Measurements from ENCODE around the gene CCDC120.

CCDC120 gene

DNA sequence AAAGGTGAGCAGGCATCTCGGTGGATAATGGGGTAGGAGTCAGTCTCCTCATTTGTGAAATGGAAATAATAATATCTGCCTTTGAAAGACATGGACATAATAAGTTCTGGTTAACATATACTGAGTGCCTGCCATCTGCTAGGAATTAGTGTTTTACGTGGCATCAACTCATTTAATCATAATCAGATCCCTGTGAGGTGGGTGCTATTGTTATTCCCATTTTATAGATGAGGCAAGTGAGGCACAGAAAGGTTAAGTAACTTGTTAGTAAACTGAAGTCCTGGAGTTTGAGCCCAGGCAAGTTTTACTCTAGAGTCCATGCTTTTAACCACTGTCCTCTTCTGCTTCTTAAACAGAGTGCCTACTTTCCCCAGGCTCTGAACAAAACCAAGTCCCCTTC, 7.5 kb downstream of the CCDC120 start:
- Mint-ChIP-seq H3K4me1 (no peaks in the 10 kb centered on the region), H3K27ac (ENCODE audit: low read depth) (no peak overlapping the region)

DNA sequence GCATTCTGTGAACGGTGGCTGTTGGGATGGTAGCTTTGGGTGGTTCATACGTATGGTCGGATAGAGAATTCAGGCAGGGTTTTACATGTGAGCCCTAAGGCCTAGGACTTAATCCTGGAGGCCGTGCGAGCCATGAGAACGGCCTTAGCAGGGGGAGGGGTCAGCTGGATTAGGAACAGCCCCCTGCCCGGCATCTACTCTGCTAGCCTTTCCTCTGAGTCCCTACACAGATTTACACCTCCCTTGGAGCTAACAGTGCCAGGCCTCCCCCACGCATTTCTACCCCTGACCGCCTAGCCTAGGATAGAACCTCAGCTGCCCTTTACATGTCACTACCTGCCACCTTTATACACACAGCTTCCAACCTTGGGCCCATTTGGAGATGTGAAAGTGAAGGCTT, 7.9 kb downstream of the CCDC120 start:
- Mint-ChIP-seq H3K4me1 (no peaks in the 10 kb centered on the region), H3K36me3 (ENCODE audit: insufficient read depth) (no peaks in the 10 kb centered on the region), H3K4me3 (no peak overlapping the region), H3K9me3 (no peaks in the 10 kb centered on the region), H3K27me3 (no peaks in the 10 kb centered on the region), H3K27ac (ENCODE audit: low read depth) (no peak overlapping the region)
- ATAC-seq (replicated peaks; ENCODE audit: extremely low read depth, poor library complexity, severe bottlenecking) (no peak), DNase-seq (ENCODE audit: low spot score in 2 of 2) (no peak)

More for the DNA sequence above, 7.5 kb downstream of the CCDC120 start:
- DNase-seq (ENCODE audit: low spot score in 2 of 2) = no peak
- H3K27me3 Mint-ChIP-seq = no peaks in the 10 kb centered on the region
- no peaks in the 10 kb centered on the region for H3K36me3 Mint-ChIP-seq (ENCODE audit: insufficient read depth)
- no peak overlapping the region for H3K4me3 Mint-ChIP-seq
- H3K9me3 Mint-ChIP-seq = no peaks in the 10 kb centered on the region
- no peak for ATAC-seq (replicated peaks; ENCODE audit: extremely low read depth, poor library complexity, severe bottlenecking)

DNA sequence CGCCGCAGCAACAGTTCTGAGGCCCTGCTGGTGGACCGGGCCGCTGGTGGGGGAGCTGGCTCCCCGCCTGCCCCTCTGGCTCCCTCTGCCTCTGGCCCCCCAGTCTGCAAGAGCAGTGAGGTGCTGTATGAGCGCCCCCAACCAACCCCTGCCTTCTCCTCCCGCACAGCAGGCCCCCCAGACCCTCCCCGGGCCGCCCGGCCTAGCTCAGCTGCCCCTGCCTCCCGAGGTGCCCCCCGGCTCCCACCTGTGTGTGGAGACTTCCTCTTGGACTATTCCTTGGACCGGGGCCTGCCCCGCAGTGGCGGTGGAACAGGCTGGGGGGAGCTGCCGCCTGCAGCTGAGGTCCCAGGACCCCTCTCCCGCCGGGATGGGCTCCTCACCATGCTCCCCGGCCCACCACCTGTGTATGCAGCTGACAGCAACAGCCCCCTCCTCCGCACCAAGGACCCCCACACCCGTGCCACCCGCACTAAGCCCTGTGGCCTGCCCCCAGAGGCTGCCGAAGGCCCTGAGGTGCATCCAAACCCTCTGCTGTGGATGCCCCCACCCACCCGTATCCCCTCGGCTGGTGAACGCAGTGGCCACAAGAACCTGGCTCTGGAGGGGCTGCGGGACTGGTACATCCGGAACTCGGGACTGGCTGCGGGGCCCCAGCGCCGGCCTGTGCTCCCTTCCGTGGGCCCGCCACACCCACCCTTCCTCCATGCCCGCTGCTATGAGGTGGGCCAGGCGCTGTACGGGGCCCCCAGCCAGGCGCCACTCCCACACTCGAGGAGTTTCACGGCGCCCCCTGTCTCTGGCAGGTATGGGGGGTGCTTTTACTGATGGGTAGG, 8.7 kb downstream of the CCDC120 start:
- H3K36me3 Mint-ChIP-seq (ENCODE audit: insufficient read depth) = peaks cover 2% of the 10 kb centered on the region
- ATAC-seq (replicated peaks; ENCODE audit: extremely low read depth, poor library complexity, severe bottlenecking) = no peak
- no peak for DNase-seq (ENCODE audit: low spot score in 2 of 2)
- H3K27ac Mint-ChIP-seq (ENCODE audit: low read depth) = no peak overlapping the region
- H3K4me3 Mint-ChIP-seq = no peak overlapping the region
- H3K4me1 Mint-ChIP-seq = no peaks in the 10 kb centered on the region
- H3K9me3 Mint-ChIP-seq = no peaks in the 10 kb centered on the region
- no peaks in the 10 kb centered on the region for H3K27me3 Mint-ChIP-seq

DNA sequence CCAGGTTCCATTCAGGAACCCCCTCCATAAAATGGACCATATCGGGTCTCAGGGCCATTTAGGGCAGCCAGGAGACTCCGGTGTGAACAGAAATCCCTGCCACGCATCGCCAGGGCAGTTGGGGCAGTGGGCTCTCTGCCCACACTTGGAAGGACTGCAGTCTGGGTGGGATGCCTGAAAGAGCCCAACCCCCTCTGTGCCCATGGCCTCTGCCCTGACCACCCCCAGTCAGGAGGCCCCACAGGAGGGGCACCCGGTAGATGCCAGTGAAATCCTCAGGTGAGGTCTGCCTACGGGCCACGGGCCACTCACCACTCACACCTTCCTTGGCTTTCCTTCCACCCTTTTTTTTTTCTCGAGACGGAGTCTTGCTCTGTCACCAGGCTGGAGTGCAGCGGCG, 10.2 kb downstream of the CCDC120 start:
- no peak for ATAC-seq (replicated peaks; ENCODE audit: extremely low read depth, poor library complexity, severe bottlenecking)
- Mint-ChIP-seq H3K9me3 (no peaks in the 10 kb centered on the region), H3K4me3 (no peak overlapping the region), H3K27ac (ENCODE audit: low read depth) (no peak overlapping the region), H3K27me3 (no peaks in the 10 kb centered on the region), H3K4me1 (peaks cover 13% of the 10 kb centered on the region), H3K36me3 (ENCODE audit: insufficient read depth) (peaks cover 5% of the 10 kb centered on the region)
- no peak for DNase-seq (ENCODE audit: low spot score in 2 of 2)

DNA sequence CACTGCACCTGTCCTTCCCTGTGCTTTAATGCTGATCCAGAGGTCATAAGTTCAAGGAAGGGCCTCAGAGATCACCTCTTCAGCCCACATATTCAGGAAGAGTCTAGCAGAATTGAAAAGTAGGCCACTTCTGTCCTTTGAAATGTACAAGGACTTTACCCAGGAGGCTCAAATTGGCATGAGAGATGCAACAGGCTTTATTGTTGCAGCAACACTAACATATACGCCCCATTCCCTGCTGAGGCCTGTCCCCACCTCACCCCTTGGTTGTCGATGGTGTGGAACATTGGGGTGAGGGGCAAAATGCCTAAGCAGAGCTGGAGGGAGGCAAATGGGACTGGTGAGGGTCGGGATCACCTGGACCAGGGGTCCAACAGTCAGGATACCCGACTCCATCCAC, 12.2 kb downstream of the CCDC120 start:
- no peak overlapping the region for H3K4me3 Mint-ChIP-seq
- no peaks in the 10 kb centered on the region for H3K9me3 Mint-ChIP-seq
- no peak overlapping the region for H3K27ac Mint-ChIP-seq (ENCODE audit: low read depth)
- peaks cover 13% of the 10 kb centered on the region for H3K4me1 Mint-ChIP-seq
- DNase-seq (ENCODE audit: low spot score in 2 of 2) (no peak), ATAC-seq (replicated peaks; ENCODE audit: extremely low read depth, poor library complexity, severe bottlenecking) (no peak)
- peaks cover 10% of the 10 kb centered on the region for H3K36me3 Mint-ChIP-seq (ENCODE audit: insufficient read depth)
- H3K27me3 Mint-ChIP-seq = no peaks in the 10 kb centered on the region

DNA sequence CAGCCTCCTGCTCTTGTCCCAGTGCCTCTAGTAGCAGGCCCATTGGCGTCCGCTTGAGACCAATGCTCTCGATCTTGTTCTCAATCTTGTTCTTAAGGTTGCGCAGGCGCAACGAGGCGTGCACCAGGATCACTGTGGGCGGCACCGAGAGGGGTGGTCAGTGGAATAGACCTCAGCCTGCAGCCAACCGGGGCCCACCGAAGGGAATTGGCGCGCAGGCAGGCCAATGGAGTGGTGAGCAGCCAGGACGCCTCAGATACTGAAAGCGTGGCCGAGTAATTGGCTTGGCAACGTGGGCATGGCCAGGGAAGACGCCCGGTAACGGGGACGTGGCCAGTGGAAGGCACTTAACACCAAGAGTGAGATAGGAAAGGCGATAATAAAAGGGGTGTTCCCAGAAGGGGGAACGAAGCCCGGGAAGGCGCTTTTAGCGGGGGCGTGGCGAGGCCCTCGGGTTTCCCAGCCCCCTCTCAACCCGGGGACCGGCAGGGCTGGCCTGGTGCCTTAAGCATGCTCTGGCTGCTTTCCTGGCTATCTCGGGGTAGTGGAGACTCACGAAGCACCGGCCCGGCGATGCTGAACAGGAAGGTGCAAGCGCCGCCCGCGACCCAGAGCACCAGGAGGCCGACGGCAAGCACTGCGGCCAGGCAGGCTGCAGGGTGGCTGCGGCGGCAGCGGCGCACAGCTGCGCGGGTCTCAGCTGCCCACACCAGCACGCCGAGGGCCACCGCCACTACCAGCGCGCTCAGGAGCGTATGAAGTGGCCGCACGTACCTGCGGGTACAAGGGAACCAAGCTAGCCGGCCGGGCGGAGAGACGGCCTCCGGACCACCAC, 13.3 kb downstream of the CCDC120 start:
- Mint-ChIP-seq H3K36me3 (ENCODE audit: insufficient read depth) (peaks cover 10% of the 10 kb centered on the region), H3K27me3 (no peaks in the 10 kb centered on the region), H3K4me3 (peak overlapping the region; percentile 20), H3K9me3 (no peaks in the 10 kb centered on the region), H3K27ac (ENCODE audit: low read depth) (peak overlapping the region; percentile 86), H3K4me1 (peaks cover 13% of the 10 kb centered on the region)
- no peak for ATAC-seq (replicated peaks; ENCODE audit: extremely low read depth, poor library complexity, severe bottlenecking)
- DNase-seq (ENCODE audit: low spot score in 2 of 2) = no peak

DNA sequence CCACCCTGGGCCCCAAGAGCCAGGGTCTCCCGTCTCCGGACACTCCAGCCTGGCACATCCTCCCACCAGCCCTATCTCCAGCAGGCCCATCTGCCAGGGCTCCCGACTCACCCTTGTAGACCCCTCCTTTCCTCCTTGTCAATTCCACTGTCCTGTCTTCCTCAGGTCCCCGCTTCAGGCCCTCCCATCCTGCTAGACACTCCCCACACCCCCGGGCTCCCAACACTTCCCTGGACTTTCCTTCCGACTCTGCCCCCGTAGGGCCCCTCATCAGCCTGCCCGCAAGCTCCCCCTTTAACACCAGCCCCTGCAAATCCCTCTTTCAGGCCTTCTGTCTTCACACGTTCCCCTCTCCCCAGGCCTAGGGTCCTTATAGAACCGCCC, 13.9 kb downstream of the CCDC120 start:
- peaks cover 10% of the 10 kb centered on the region for H3K36me3 Mint-ChIP-seq (ENCODE audit: insufficient read depth)
- ATAC-seq (replicated peaks; ENCODE audit: extremely low read depth, poor library complexity, severe bottlenecking) = no peak
- no peaks in the 10 kb centered on the region for H3K9me3 Mint-ChIP-seq
- H3K4me1 Mint-ChIP-seq = peaks cover 13% of the 10 kb centered on the region
- peak overlapping the region; percentile 96 for H3K27ac Mint-ChIP-seq (ENCODE audit: low read depth)
- peak overlapping the region; percentile 84 for H3K4me3 Mint-ChIP-seq
- no peak for DNase-seq (ENCODE audit: low spot score in 2 of 2)
- no peaks in the 10 kb centered on the region for H3K27me3 Mint-ChIP-seq

DNA sequence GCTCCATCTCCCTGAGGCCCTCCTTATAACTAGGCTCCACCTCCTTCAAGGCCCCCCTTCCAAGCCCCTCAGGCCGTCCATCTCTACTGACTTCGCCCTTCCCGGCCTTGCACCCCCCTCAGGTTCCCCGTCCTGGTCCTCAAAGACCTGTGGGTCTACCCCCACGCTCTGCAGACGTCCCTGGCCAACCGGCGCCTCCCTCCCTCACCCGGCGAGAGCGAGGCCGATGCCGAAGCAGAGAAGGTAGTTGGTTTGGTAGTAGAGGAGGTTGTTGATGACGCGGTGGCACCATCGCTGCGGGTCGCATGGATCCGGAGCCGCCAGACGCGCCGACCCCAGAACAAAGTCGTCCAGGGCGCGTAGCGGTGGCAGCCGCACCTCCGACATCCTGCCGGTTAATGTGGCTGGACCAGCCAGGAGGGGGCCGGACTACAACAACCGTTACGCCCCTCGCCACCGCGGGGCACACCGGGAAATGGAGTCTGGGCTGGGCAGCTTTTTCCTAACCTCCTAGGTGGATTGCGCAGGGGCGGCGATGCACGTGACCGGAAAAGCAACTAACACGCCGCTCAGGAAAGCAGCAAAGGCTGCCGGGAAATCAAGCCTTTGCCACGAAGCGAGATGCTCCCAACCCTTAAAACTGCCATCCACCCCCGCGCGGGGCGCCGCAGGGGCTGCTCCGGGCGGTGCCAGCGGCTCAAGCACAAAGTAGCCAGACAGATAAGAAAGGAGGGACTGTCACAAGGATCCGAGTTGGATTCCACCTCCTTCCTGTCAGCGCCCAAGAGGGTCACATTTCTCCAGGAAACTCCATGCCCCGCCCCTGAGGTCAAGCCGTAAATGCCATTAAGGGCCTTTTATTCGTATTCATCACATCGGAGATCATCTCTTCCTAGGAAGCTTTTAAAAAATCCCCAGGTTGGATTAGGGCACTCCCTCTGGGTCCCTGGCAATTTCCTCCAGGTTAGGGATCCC, 15.1 kb downstream of the CCDC120 start, which contains the start of gene PRAF2:
Gene PRAF2, minus strand, starts transcription at position 402 of the 975 bp plus-strand sequence. Its CDS starts 15 bp downstream, at position 387.
- Mint-ChIP-seq H3K4me3 (peak within 1 kb of the TSS; percentile 84), H3K27me3 (no peaks in the 10 kb centered on the region), H3K36me3 (ENCODE audit: insufficient read depth) (peaks cover 12% of the 10 kb centered on the region), H3K27ac (ENCODE audit: low read depth) (peak within 1 kb of the TSS; percentile 96), H3K4me1 (peaks cover 18% of the 10 kb centered on the region), H3K9me3 (no peaks in the 10 kb centered on the region)
- DNase-seq (ENCODE audit: low spot score in 2 of 2) (peak; percentile 68 to 86), ATAC-seq (replicated peaks; ENCODE audit: extremely low read depth, poor library complexity, severe bottlenecking) (peak; percentile 94)

DNA sequence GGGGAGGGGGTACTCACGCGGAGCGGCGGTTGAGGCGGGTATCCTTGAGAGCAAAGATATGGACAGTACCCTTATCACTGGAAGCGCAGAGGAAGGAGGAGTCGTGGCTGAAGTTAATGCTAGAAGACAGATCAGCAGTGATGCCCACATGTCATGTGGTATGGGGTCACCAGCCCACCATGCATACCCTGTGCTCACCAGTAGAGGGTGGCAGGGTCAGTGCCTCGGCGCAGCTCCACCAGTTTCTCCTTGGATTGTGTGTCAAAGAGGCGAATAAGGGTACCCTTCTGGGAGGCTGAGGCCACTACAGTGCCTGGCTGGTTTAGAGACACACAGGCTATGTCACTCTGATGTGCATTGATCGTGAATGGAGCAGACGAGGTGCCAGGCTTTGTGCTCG, 16.5 kb downstream of the CCDC120 start:
- Mint-ChIP-seq H3K4me3 (no peak overlapping the region), H3K36me3 (ENCODE audit: insufficient read depth) (peaks cover 18% of the 10 kb centered on the region), H3K9me3 (no peaks in the 10 kb centered on the region), H3K27me3 (no peaks in the 10 kb centered on the region), H3K4me1 (peaks cover 26% of the 10 kb centered on the region), H3K27ac (ENCODE audit: low read depth) (no peak overlapping the region)
- ATAC-seq (replicated peaks; ENCODE audit: extremely low read depth, poor library complexity, severe bottlenecking) = no peak
- no peak for DNase-seq (ENCODE audit: low spot score in 2 of 2)

DNA sequence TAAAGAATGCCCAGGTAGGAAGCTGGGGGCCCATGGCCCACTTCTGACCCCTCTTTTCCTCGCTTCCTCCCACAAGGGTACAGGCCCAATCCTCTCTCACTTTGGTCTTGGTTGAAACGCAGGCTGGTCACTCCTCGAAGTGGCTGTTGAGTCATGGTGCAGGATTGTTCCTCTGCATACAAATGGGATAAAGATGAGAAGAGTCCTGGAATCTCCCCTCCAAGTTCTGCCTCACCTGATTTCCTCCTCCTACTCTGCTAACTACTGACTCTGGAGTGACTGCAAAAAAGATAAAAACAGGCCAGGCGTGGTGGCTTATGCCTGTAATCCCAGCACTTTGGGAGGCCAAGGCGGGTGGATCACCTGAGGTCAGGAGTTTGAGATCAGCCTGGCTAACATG, 19.1 kb downstream of the CCDC120 start:
- DNase-seq (ENCODE audit: low spot score in 2 of 2) (no peak), ATAC-seq (replicated peaks; ENCODE audit: extremely low read depth, poor library complexity, severe bottlenecking) (no peak)
- Mint-ChIP-seq H3K27ac (ENCODE audit: low read depth) (no peak overlapping the region), H3K4me3 (no peak overlapping the region), H3K27me3 (no peaks in the 10 kb centered on the region), H3K36me3 (ENCODE audit: insufficient read depth) (peaks cover 16% of the 10 kb centered on the region), H3K4me1 (peaks cover 23% of the 10 kb centered on the region), H3K9me3 (no peaks in the 10 kb centered on the region)

DNA sequence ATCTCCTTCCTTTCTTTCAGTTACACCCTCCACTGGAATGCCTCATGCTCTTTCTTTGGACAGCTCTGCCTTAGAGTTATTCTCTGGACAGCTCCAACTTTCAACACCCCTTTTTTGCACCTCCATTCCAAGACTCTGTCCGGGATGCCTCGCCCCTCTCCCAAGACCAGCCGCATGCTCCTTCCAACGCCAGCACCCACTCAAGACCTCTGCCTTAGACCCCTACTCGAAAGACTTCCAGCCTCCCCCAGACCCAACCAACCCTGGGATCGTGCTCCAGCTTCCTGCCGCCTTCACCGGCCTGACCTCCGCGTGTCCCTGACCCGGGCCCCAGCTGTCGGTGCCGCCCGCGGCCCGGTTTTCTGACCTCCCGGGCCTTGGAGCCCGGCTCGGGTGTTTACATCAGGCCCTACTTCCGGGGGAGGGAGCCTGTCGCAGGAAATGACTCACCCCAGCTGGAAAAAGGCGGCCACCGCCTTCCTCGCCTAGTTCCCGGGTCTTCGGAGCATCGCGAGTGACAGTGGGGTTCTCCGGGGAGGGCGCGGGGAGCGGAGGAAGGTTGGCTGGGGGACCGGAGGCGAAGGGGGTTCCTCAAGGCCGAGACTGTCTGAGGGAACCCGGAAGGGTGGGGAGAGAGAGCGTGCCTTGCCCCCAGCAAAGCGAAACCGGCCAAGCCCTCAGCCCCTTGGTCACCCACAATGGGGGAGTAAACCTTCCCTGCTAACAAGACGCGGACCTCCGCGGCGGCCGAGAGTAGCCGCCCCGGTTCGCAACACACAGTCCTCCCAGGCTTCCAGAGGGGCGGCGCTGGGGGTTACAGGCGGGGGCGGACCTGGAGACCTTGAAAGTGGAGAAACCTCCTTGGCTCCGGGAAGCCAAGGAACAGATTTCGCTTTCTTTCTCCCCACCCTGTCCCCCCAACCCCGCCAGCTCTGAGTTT, 21.0 kb downstream of the CCDC120 start, which contains the start of gene WDR45:
Gene WDR45, minus strand, starts transcription at position 399 of the 940 bp plus-strand sequence. CDS start 1,792 bp downstream, outside the sequence.
- peak within 1 kb of the TSS; percentile 98 for H3K27ac Mint-ChIP-seq (ENCODE audit: low read depth)
- peak; percentile 33 to 52 for DNase-seq (ENCODE audit: low spot score in 2 of 2)
- peak; percentile 78 for ATAC-seq (replicated peaks; ENCODE audit: extremely low read depth, poor library complexity, severe bottlenecking)
- peaks cover 13% of the 10 kb centered on the region for H3K4me1 Mint-ChIP-seq
- no peaks in the 10 kb centered on the region for H3K27me3 Mint-ChIP-seq
- H3K36me3 Mint-ChIP-seq (ENCODE audit: insufficient read depth) = peaks cover 10% of the 10 kb centered on the region
- H3K4me3 Mint-ChIP-seq = peak within 1 kb of the TSS; percentile 90
- H3K9me3 Mint-ChIP-seq = no peaks in the 10 kb centered on the region
